Caki2 (cell line): Measurements from ENCODE around the gene ATM. TPM values are rescaled to one million over a fixed set of nuclear protein-coding genes. Genes with fewer than 3 reads are reported as not detected.
A peak's percentile ranks its signal among the peaks of the same experiment; 100 is the strongest.
"Not testable (repeated sequence)": the region's sequence is repeated elsewhere in the genome, so short reads cannot be mapped to it uniquely, and the experiment has no call there.

Experiments
- DNase-seq: peaks from one replicate; pipeline ENCODE4 v3.0.0-alpha.2; 2015; ENCODE audit warnings: low read depth
- in situ Hi-C: cut with HindIII; loops from 2 replicates; pipeline ENCODE4 v1.10.0; 2016; ENCODE audit warnings: low sequenced_read_pairs, low pct_unique_long_range_greater_than_20kb, mixed read lengths
- total RNA-seq: library from RNA; depleted of rRNA; stranded (reverse); fragments of >200 nt; shearing (Covaris generic); gene quantifications from 2 replicates; pipeline ENCODE4 v1.2.3, GENCODE V29; 2014; ENCODE audit warnings: low replicate concordance

Gene ATM
- total RNA-seq, 1 experiment from 2014 or later = 23.8 TPM

DNA sequence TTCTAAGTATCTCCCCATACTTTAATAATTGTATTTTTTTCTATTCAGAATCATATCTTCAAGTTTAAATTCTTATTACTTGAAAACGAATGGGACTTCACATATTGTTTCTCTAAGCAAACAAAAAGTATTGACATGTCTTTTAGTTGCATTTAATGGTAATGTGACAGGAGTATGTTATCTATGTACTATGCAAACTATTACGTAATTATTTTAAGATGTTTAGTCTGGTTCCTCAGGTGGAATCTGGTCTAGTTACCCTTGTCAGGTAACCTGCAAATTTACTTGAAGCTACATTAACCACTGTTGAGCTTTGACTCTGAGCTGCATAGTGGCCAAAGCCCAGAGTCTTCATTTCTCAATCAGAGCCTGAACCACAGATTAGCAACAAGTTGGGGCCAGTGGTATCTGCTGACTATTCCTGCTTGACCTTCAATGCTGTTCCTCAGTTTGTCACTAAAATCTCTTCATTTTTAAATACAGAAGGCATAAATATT, 110.6 kb downstream of the ATM start:
- in situ Hi-C loops = no loop called here
- no peak for DNase-seq

DNA sequence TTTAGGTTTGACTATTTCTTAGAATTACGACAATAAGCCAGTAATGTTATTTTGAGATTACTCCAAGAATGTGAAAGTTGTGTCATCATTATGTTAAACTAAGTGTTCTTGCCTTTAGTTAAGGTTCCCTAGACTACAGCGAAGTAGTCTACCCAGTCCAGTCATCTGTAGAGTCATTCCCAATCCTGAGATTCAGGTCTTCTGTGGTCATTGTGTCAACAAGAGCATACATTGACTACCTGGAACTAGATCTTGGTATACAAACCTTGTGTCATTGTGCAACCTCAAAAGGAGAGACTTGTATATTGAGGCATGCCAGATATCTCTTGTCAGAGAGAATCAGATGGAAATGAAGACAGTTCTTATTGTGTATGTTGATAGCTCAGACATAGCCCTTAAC, 115.9 kb downstream of the ATM start:
- no peak for DNase-seq
- in situ Hi-C loops = no loop called here

DNA sequence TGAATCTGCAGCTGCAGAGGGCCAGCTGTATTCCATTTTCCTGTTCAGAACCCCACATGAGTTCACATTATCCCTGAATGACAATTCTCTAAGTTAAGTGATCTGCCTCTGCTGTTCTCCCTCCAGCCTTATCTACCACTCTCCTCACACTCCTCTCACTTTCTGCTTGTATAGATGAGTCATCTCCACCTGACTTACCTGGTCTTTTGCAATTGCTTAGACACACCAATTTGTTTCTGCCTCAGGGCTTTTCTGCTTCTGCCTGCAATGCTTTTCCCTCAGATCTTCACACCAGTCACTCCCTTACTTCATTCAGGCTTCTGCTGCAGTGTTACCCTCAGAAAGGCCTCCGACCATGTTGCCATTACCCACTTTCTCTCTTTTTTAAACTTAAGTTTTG, 118.1 kb downstream of the ATM start:
- in situ Hi-C loops = no loop called here

DNA sequence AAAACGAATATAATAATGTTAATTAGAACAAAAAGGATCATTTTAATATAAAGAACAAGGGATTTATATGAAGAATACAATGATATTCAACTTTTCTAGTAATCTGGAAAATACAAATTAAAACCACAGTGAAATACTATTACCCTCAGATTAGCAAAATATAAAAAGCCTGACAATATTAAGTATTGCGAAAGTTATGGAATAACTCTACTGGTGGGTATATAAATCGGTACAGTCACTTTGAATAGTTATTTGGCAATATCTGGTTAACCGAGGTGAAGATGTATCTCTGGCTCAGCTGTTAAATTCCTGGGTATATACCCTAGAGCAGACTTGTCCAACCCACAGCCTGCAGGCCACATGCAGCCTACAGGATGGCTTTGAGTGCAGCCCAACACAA, 118.8 kb downstream of the ATM start:
- no peak for DNase-seq
- in situ Hi-C loops = no loop called here

More for the DNA sequence above, 118.1 kb downstream of the ATM start:
- peak; percentile 50 for DNase-seq

DNA sequence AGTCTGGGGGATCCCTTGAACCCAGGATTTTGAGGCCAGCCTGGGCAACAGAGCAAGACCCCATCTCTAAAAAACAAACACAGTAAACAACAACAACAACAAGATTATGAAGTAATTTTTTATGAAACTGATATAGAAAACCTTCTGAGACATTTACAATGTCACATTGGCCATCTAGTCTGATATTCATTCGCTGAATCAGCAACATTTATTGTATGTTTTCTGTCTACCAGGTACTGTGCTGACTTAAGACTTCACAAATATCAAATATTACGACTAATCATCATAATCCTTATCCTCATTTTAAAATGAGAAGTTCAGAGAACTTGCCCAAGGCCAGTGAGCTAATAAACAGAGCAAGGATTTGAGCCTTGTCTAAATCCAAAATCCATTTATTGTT, 120.8 kb downstream of the ATM start:
- DNase-seq = no peak
- in situ Hi-C loops = no loop called here

DNA sequence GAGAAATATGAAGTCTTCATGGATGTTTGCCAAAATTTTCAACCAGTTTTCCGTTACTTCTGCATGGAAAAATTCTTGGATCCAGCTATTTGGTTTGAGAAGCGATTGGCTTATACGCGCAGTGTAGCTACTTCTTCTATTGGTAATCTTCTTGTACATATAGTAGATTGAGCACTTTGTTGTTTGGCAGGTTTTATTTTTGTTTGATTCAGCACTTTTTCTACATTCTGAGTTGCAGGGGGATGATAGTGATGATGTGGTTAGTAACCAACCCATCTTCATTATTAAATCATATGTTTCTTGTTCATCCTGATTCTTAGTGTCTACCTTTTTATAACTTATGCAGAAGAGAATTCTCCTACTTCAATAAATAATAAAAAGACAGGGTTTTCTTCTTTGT, 122.9 kb downstream of the ATM start:
- no peak for DNase-seq
- in situ Hi-C loops = no loop called here

DNA sequence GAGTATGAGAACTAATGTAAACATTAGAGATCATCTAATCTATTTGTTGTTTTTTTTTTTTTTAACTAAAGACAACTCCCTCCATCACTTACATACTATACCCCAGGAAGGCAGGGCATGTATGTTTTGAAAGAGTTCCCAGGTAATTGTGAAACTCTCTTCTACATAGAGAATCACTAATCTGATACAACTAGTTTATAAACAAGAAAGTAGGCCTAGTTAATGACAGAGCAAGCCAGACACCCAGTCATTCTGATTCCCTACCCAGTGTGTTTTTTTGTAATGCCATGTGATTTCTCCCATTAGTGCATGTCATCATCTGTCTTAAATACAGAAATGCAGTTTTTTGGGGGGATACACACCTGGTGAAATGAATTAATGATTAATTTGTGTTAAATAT, 123.6 kb downstream of the ATM start:
- DNase-seq = peak; percentile 44

DNA sequence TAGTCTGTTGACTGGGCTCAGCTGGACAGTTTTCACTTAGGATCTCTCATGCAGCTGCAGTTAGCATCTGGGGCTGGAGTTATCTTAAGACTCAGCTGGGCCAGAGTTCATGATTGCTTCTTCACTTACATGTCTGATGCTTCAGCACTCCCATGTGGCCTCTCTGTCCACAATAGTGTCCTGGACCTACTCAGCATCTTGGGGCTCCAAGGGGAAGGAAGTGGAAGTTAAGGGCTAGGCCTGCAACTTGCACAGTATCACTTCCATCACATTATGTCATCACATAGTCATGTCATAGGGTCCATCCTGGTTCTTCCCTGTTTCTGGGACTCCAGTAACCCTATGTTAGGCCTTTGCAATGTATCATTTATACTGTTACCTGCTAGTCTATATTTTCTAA, 128.6 kb downstream of the ATM start:
- in situ Hi-C loops = no loop called here
- no peak for DNase-seq

More for the DNA sequence above, 123.6 kb downstream of the ATM start:
- in situ Hi-C loops = no loop called here

DNA sequence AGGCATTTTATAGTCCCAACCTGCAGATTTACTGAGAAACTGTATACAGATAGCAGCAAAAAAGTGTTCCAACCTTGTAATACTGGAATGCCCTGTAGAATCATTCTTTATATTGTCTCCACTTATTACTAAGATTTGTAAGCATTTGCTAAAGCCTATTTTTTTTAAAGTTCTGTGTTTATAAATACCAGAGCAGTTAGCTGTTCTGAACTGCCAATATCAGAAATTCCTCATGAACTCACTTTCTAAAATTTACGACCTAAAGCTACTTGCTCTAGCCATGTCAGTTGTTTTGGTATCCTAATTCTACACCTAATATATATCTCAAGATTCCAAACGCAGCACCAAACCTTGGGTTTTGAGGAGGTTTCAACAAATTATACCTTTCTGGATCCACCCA, 141.3 kb downstream of the ATM start:
- no peak for DNase-seq
- in situ Hi-C loops = no loop called here

DNA sequence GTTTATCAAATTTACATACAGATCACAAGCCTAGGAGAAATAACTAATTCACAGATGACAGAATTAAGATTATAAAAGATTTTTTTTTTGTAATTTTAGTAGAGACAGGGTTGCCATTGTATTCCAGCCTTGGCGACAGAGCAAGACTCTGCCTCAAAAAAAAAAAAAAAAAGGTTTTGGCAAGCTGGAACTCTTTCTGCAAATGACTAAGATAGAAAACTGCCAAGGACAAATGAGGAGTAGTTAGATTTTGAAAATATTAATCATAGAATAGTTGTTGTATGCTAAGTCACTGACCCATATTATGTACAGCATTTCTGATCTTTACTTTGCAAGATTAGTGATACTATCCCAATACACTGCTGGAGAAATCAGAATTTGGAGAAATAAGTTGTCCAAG, 145.3 kb downstream of the ATM start:
- in situ Hi-C loops = no loop called here
- no peak for DNase-seq

DNA sequence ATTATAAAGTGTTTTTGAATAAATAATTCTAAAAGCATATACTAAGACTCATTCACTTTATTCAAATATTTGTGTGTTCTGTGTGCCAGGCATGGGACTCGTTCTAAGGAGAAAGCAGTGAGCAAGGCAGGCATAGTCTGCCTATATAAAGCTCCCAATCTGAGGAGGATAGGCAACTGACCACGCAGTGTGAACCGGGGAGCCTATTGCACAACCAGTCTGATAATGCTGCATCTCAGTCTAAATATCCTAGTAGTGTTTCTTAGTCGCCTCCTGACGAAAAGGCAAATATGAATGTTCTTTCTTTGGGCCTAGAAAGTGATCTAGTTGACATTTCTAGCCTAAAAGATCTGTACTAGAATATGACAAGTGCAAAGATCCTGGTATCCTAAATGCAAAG, 146.2 kb downstream of the ATM start:
- in situ Hi-C loops = no loop called here
- DNase-seq = no peak

DNA sequence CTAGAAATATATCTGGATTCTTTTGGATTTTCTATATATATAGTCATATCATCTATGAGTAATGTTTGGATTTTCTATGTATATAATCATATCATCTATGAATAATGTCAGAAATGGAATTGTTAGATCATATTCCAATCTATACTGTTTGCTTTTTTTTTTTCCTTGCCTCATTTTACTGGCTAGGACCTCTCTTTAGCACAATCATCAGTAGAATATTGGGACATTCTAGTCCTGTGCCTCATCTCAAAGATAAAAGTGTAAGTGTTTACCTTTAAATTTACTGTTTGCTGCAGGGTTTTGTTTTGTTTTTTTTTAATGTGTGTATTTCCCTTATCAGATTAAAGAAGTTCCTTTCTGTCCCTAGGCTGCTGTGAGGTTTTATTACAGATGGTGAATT, 147.4 kb downstream of the ATM start:
- in situ Hi-C loops = no loop called here

DNA sequence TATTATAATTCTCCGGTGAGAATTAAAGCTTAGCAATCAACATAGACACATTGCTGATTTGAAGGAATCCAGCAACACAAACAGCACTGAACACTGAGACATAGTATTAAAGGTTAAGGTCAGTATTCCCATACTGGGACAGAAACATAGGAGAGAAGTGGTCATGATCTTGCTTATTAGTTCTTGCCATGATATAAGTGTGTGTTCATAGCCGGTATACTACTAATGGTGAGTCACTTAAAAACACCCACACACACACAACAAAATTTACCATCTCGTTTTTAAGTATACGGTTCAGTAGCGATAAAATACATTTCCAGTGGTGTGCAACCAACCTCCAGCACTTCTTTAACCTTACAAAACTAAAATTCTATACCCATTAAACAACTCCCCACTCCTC, 148.1 kb downstream of the ATM start:
- in situ Hi-C loops = no loop called here
- no peak for DNase-seq

More for the DNA sequence above, 147.4 kb downstream of the ATM start:
- no peak for DNase-seq

DNA sequence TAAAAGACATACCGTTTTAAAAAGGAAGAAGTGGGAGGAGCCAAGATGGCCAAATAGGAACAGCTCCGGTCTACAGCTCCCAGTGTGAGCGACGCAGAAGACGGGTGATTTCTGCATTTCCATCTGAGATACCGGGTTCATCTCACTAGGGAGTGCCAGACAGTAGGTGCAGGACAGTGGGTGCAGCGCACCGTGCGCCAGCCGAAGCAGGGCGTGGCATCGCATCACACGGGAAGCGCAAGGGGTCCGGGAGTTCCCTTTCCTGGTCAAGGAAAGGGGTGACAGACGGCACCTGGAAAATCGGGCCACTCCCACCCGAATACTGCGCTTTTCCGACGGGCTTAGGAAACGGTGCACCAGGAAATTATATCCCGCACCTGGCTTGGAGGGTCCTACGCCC, 150.6 kb downstream of the ATM start:
- in situ Hi-C loops, DNase-seq: not testable (repeated sequence)

DNA sequence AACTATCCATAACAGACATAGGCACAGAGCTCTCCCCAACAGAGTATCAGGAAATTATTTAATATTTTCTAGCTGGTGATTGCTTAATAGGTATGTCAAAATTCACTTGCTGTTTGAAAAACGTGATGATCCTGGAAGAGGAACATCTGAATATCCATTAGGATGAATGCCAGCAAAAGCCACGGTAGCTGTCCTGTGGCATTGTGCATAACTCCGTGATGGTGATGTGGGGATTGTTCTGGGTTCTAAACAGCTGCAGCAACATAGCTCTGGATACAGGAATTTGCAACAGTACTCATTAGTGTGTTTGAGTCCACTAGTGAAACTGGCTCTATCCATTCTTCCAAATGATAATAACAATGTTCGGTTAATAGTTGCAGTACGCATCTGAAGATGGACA, 165.7 kb downstream of the ATM start:
- in situ Hi-C loops = no loop called here

DNA sequence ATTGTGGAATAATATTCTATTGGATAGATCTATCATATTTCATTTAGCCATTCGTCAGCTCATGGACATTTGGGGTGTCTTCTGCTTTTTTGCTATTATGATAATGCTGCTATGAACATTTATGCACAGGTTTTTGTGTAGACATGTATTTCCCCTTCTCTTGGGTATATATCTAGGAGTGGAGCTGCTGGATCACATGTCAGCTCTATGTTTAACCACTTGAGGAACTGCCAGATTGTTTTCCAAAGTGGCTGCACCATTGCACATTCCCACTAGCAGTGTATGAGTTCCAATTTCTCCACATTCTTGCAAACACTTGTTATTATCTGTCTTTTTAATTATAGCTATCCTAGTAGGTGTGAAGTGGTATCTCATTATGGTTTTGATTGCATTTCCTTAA, 169.5 kb downstream of the ATM start:
- DNase-seq = no peak
- in situ Hi-C loops = no loop called here

More for the DNA sequence above, 165.7 kb downstream of the ATM start:
- no peak for DNase-seq

DNA sequence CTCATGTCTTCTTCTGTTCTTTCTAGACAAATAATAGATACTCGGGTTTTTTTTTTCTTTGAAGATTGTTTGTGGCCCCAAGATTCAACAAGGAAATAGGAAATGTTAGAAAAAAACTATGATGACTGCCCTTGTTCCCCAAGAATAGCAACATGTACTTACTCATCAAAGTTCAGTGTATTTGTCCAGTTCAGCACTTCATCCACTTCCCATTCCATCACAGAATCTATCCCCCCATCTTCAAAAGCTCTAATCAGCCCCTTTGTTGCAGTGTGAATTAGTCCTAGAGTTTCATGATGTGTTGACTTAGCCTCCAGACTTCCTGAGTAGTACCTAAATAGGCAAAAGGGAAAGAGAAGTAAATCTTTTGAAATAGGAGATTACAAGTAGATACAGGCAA, 170.2 kb downstream of the ATM start:
- in situ Hi-C loops = no loop called here
- no peak for DNase-seq

DNA sequence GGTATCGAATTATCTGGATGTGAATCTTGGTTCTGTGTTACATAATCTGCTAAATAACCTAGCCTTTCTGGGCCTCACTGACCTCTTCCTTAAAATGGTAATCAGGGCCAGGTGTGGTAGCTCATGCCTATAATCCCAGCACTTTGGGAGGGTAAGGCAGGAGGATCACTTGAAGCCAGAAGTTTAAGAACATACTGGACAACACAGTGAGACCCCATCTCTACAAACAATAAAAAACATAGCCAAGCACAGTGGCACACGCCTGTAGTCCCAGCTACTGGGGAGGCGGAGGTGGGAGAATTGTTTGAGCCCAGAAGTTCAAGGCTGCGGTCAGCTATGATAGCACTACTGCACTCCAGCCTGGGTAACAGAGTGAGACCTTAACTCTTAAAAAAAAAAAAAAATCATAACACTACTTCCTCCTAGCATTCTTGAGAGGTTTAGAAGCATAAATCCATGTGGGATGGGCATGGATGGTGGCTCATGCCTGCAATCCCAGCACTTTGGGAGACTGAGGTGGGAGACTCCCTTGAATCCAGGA, 171.9 kb downstream of the ATM start:
- in situ Hi-C loops = no loop called here
- no peak for DNase-seq

DNA sequence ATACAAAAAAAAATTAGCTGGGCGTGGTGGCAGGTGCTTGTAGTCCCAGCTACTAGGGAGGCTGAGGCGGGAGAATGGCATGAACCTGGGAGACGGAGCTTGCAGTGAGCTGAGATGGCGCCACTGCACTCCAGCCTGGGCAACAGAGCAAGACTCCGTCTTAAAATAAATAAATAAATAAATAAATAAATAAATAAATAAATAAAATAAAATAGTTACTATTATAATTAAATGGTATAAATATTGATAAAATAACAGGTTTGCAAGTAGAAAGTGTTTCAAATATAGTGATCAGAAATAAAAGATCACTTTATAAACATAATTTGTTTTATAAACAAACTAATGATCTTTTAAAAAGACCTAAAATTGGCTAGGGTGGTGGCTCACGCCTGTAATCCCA, 173.8 kb downstream of the ATM start:
- DNase-seq, in situ Hi-C loops: not testable (repeated sequence)

DNA sequence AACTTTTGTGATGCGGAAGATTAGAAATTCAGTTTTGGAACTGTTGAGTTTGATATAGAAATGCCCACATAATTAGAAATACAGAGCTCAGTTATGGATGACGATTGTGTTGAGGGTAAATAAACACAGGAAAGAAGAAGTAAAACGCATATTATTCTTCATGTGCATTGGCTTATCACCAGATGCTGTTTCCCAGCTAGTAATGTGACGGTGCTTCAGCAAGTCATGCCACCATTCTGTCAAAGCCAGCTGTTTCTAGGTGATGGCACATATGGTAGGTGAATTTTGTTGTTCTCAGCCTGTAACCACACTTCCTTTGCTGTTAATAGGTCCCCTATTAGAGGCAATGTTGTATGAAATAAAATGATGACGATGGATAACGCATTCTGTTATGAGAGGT, 175.6 kb downstream of the ATM start:
- DNase-seq = no peak
- in situ Hi-C loops = no loop called here

DNA sequence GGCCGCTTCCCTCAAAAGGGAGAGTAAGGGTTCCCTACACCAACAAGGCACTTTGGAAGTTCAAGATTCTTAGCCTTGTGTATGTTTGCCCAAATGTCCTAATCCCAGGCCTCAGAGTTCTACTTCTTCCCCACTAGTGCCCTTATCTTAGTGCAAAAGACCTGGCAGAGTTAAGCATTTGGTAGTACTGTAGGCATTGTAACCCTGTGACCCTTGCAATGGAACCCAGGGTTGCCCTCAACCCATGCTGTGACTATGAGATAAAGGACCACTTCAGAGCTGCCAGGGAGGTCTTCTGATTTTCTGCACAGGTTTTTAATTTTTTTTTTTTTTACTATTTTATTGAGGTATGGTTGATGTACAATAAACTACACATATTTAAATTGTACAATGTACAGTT, 179.4 kb downstream of the ATM start:
- in situ Hi-C loops = no loop called here
- no peak for DNase-seq
